ENCODE results near the gene DCPS.

GRCh38 chr11:126268361-126268707 is 35.5 kb upstream of the DCPS start:
- TF ChIP-seq CTCF (IDR thresholded peaks at IDR 0.05; ENCODE audit: insufficient read depth, low read length, poor library complexity, severe bottlenecking) (no peak), EZH2phosphoT487 (conservative IDR thresholded peaks at IDR 0.05; ENCODE audit: low read length) (no peak)

All from SU-DHL-6 (cell line).